K562 (cell line): ENCODE data around the gene JAKMIP1. TPM values are rescaled to one million over a fixed set of nuclear protein-coding genes. Genes with fewer than 3 reads are reported as not detected.

Experiments
- ATAC-seq: fragments of 200-7000 bp; cut with Tn5 transposase; 3 replicates; pipeline ENCODE4 v1.9.1; 2020; ENCODE audit warnings: moderate library complexity
- BruUV-seq: library from RNA; stranded (reverse); fragments of 400-500 nt; replicated peaks from 2 replicates; lab custom pipeline; 2021; lab: Mats Ljungman, UMichigan
- CTCF ChIA-PET: fragments of 300-600 bp; formaldehyde crosslinking; extraction: SDS; loops from one replicate; lab custom pipeline; 2021; ENCODE audit warnings: low intra/inter-chr PET ratio; lab: Yijun Ruan, JAX
- POLR2A ChIA-PET: fragments of 300-600, 350-650 bp; sonication (Branson Sonifier 250); formaldehyde crosslinking; extraction: SDS; loops from one replicate; lab custom pipeline; 2021; ENCODE audit warnings: antibody characterized with exemption, inconsistent platforms; lab: Yijun Ruan, JAX
- DNase-seq, 4 experiments: peaks; one replicate each; pipeline versions ENCODE4 v3.0.0 to v3.0.0-alpha.2; 2011 to 2018; ENCODE audit warnings: low spot score in 3 of 4, mixed read lengths in 3 of 4; ENCODE audit errors: extremely low read depth in 1 of 4
- FAIRE-seq: peaks from 2 replicates; lab custom pipeline; 2011; peaks lifted over from hg19 to GRCh38; lab: Jason Lieb, UNC
- H2AFZ ChIP-seq: 2 replicates; pipeline ENCODE4 v1.6.0; 2011; ENCODE audit warnings: low read depth, low read length, control low read depth, inconsistent platforms
- H3K27ac ChIP-seq: fragments of 200-600 bp; 3 replicates; pipeline ENCODE4 v1.8.0; 2011; ENCODE audit warnings: low read depth, mild to moderate bottlenecking, control low read depth, inconsistent platforms, low read length, moderate library complexity, mixed read lengths; ENCODE audit errors: extremely low read depth
- H3K27me3 ChIP-seq, 2 experiments: fragments of 300-600 bp in 1 of 2; 2 replicates in 1 of 2; 3 replicates in 1 of 2; pipeline versions ENCODE4 v1.6.0 to v1.8.0; 2011; ENCODE audit warnings: inconsistent platforms in 2 of 2, low read length in 2 of 2, mild to moderate bottlenecking in 1 of 2, mixed read lengths in 1 of 2, moderate library complexity in 1 of 2; ENCODE audit not compliant: control insufficient read depth in 2 of 2, insufficient read depth in 2 of 2
- H3K36me3 ChIP-seq: fragments of 300-600 bp; 3 replicates; pipeline ENCODE4 v1.8.0; 2011; ENCODE audit warnings: mild to moderate bottlenecking, low read length, inconsistent platforms; ENCODE audit not compliant: control insufficient read depth, insufficient read depth
- H3K4me1 ChIP-seq, 2 experiments: fragments of 200-600 bp in 1 of 2; replicated peaks in 1 of 2; 2 replicates in 1 of 2; 3 replicates in 1 of 2; pipeline versions ENCODE4 v1.5.1 to v1.8.0; 2011; ENCODE audit warnings: inconsistent platforms in 2 of 2, low read length in 2 of 2, mild to moderate bottlenecking in 1 of 2, mixed read lengths in 1 of 2, moderate library complexity in 1 of 2; ENCODE audit not compliant: control insufficient read depth in 2 of 2, insufficient read depth in 2 of 2
- H3K4me2 ChIP-seq: 2 replicates; pipeline ENCODE4 v1.6.1; 2011; ENCODE audit warnings: low read length, control low read depth, inconsistent platforms, mixed read lengths; ENCODE audit not compliant: insufficient read depth
- H3K4me3 ChIP-seq: fragments of 200-600 bp; sonication (generic), shearing (Covaris generic); 2 replicates; pipeline ENCODE4 v1.5.1; 2016; ENCODE audit warnings: control low read depth, inconsistent platforms
- H3K79me2 ChIP-seq: fragments of 200-600 bp; 3 replicates; pipeline ENCODE4 v1.8.0; 2011; ENCODE audit warnings: low read length, inconsistent platforms; ENCODE audit not compliant: control insufficient read depth, insufficient read depth
- H3K9ac ChIP-seq, 2 experiments: 2 replicates each; pipeline versions ENCODE4 v1.6.0 to v1.6.1; 2011; ENCODE audit warnings: low read depth in 2 of 2, low read length in 2 of 2, control low read depth in 1 of 2, inconsistent platforms in 1 of 2, mild to moderate bottlenecking in 1 of 2, mixed read lengths in 1 of 2; ENCODE audit not compliant: insufficient read depth in 1 of 2
- H3K9me1 ChIP-seq: one replicate; pipeline ENCODE4 v1.6.0; 2011; ENCODE audit warnings: inconsistent platforms, mild to moderate bottlenecking, low read length, moderate library complexity; ENCODE audit not compliant: control insufficient read depth, insufficient read depth
- H3K9me3 ChIP-seq: replicated peaks from 2 replicates; pipeline ENCODE4 v1.5.1; 2011; ENCODE audit warnings: low read depth, low read length, inconsistent platforms; ENCODE audit not compliant: control insufficient read depth, insufficient read depth
- H4K20me1 ChIP-seq: replicated peaks from 2 replicates; pipeline ENCODE4 v1.6.1; 2011; ENCODE audit warnings: low read length, inconsistent platforms, mixed read lengths; ENCODE audit not compliant: control insufficient read depth, insufficient read depth
- AFF4 ChIP-seq: sonication (generic); formaldehyde crosslinking; IDR thresholded peaks from 2 replicates; pipeline ENCODE4 v1.8.0; 2023; ENCODE audit warnings: mild to moderate bottlenecking, missing genetic modification reagents
- CREB1 ChIP-seq, 2 experiments: sonication (generic) in 1 of 2; formaldehyde crosslinking in 1 of 2; IDR thresholded peaks; 2 replicates each; pipeline versions ENCODE4 v1.6.1 to v1.8.0; 2012 to 2022; ENCODE audit warnings: inconsistent platforms in 1 of 2, mild to moderate bottlenecking in 1 of 2, missing genetic modification reagents in 1 of 2, moderate library complexity in 1 of 2
- HNRNPL ChIP-seq: fragments of 200-400 bp; formaldehyde crosslinking; IDR thresholded peaks from 2 replicates; pipeline ENCODE4 v1.6.1; 2017; ENCODE audit warnings: low read depth, mild to moderate bottlenecking, low read length
- MECOM ChIP-seq: fragments of 250-450 bp; sonication (Bioruptor Pico); IDR thresholded peaks from 2 replicates; pipeline ENCODE4 v1.8.0; 2022; ENCODE audit warnings: inconsistent platforms
- NR1H2 ChIP-seq: sonication (generic); formaldehyde crosslinking; IDR thresholded peaks from 2 replicates; pipeline ENCODE4 v1.4.0; 2020; ENCODE audit warnings: mild to moderate bottlenecking, missing genetic modification reagents
- PCBP1 ChIP-seq: fragments of 200-400 bp; formaldehyde crosslinking; IDR thresholded peaks from 2 replicates; pipeline ENCODE4 v1.6.1; 2018; ENCODE audit warnings: mild to moderate bottlenecking, low read depth, low read length; ENCODE audit not compliant: poor library complexity, severe bottlenecking
- RFX1 ChIP-seq: fragments of 450-650 bp; IDR thresholded peaks from 2 replicates; pipeline ENCODE4 v1.6.1; 2016; ENCODE audit warnings: mild to moderate bottlenecking, moderate library complexity
- TRIM28 ChIP-seq: fragments of 450-650 bp; IDR thresholded peaks from 2 replicates; pipeline ENCODE4 v1.6.1; 2017
- TSHZ1 ChIP-seq: fragments of 250-450 bp; sonication (Bioruptor Pico); IDR thresholded peaks from 2 replicates; pipeline ENCODE4 v1.4.0; 2020; ENCODE audit warnings: mild to moderate bottlenecking, moderate library complexity
- ZNF592 ChIP-seq: fragments of 450-650 bp; IDR thresholded peaks from 2 replicates; pipeline ENCODE4 v1.6.1; 2017; ENCODE audit warnings: antibody characterized with exemption, mild to moderate bottlenecking
- WGBS: fragments of 100-300 bp; shearing (Covaris generic); methylation state at CpG from one replicate; pipeline ENCODE4 v1.1.6; 2016; ENCODE audit warnings: low coverage, mixed read lengths; ENCODE audit not compliant: insufficient coverage; ENCODE audit errors: missing lambda C conversion rate; 5-methylcytosine and 5-hydroxymethylcytosine counted together
- in situ Hi-C: fragments of 300-500 bp; cut with MboI; formaldehyde crosslinking; loops from 4 replicates; pipeline ENCODE4 v1.15.0; 2018; ENCODE audit warnings: inconsistent platforms, mixed read lengths
- intact Hi-C: fragments of 100-400 bp; cut with micrococcal nuclease; formaldehyde crosslinking; loops from 2 replicates; pipeline ENCODE4 v1.14.2; 2022
- polyA plus RNA-seq, 8 experiments: library from polyadenylated mRNA; depleted of rRNA in 4 of 8; stranded (reverse) in 5 of 8; unstranded in 3 of 8; fragments of >200 nt; fragmentation: Nextera tagmentation in 2 of 8; fragmentation: Illumina TruSeq in 1 of 8; extraction: Ambion mirVana in 2 of 8; extraction: Trizol in 1 of 8; gene quantifications; 2 replicates each; pipeline versions ENCODE4 v1.2.1 to v1.2.3, GENCODE V29; 2011 to 2014; ENCODE audit warnings: inconsistent platforms in 1 of 8, missing spikeins in 1 of 8
- total RNA-seq, 7 experiments: library from RNA; depleted of rRNA in 6 of 7; stranded (reverse); fragments of >200 nt in 6 of 7; fragmentation: Illumina TruSeq in 2 of 7; extraction: Trizol in 2 of 7; gene quantifications; 2 replicates each; pipeline versions ENCODE4 v1.2.1 to v1.2.3, GENCODE V29; 2011 to 2021; ENCODE audit warnings: low replicate concordance in 1 of 7

Gene JAKMIP1
- total and polyA plus RNA-seq, 9 of the 15 experiments (the other 6 are each of a cell fraction or from before 2014, with no cell fraction given): not detected

- TF ChIP-seq CREB1 (IDR thresholded peaks at IDR 0.05) (no peak), CREB1 (CRISPR knock-in tag; IDR thresholded peaks at IDR 0.05) (no peak), MECOM (CRISPR knock-in tag) (no peak), HNRNPL (no peak)
Measured at GRCh38 chr4:6239968-6240367, 39.6 kb upstream of the JAKMIP1 start (continued).

- H3K9me3 ChIP-seq: no peaks in the 10 kb centered on the region
- FAIRE-seq: no peak
- intact Hi-C loops: no loop called here
- H3K27ac ChIP-seq: no peak overlapping the region
- no peak overlapping the region for H3K4me2 ChIP-seq
- H3K4me1 ChIP-seq: no peaks in the 10 kb centered on the region
- no peak overlapping the region for H2AFZ ChIP-seq
- H3K4me3 ChIP-seq: no peak overlapping the region
- ChIA-PET POLR2A (no interaction called here), CTCF (no interaction called here)
- no peaks in the 10 kb centered on the region for H3K79me2 ChIP-seq
- in situ Hi-C loops: no loop called here
- no peak for ATAC-seq
- WGBS: 1% methylated on average over 8 of the region's 8 CpGs
- H4K20me1 ChIP-seq: no peaks in the 10 kb centered on the region
- H3K9ac ChIP-seq: no peak overlapping the region; a peak in 1 of 4 replicates
- no TSS peak for BruUV-seq
- H3K36me3 ChIP-seq: no peaks in the 10 kb centered on the region
- H3K9me1 ChIP-seq: no peaks in the 10 kb centered on the region
- H3K27me3 ChIP-seq: peaks cover 0 to 32% of the 10 kb centered on the region in 2 experiments; a peak in 2 of 5 replicates
- DNase-seq: no peak
- TF ChIP-seq TRIM28 (no peak), TSHZ1 (CRISPR knock-in tag) (no peak), PCBP1 (no peak), RFX1 (no peak), AFF4 (CRISPR knock-in tag) (no peak), NR1H2 (no peak), ZNF592 (no peak)
Measured at GRCh38 chr4:6239486-6239885, 39.1 kb upstream of the JAKMIP1 start.
